RWPE2 (cell line): Measurements from ENCODE around the gene PPM1E.
A peak's percentile ranks its signal among the peaks of the same experiment; 100 is the strongest.

Experiments used
- ATAC-seq: fragments of 200-7000 bp; cut with Tn5 transposase; 3 replicates; pipeline ENCODE4 v1.9.1; 2021; ENCODE audit warnings: low read depth
- DNase-seq: peaks from one replicate; pipeline ENCODE4 v3.0.0-alpha.2; 2020; ENCODE audit warnings: low spot score
- H3K27ac ChIP-seq: fragments of 450-650 bp; 2 replicates; pipeline ENCODE4 v1.5.1; 2017; ENCODE audit warnings: mild to moderate bottlenecking; ENCODE audit not compliant: poor library complexity, severe bottlenecking
- H3K27me3 ChIP-seq: fragments of 250-450 bp; sonication (Bioruptor Pico); 2 replicates; pipeline ENCODE4 v1.5.1; 2021; ENCODE audit warnings: mild to moderate bottlenecking, moderate library complexity; ENCODE audit not compliant: insufficient read depth, poor library complexity, severe bottlenecking
- H3K36me3 ChIP-seq: fragments of 250-450 bp; sonication (Bioruptor Pico); 2 replicates; pipeline ENCODE4 v1.5.1; 2020; ENCODE audit warnings: low read depth, mild to moderate bottlenecking, moderate library complexity
- H3K4me1 ChIP-seq: fragments of 250-450 bp; sonication (Bioruptor Pico); 2 replicates; pipeline ENCODE4 v1.5.1; 2021; ENCODE audit warnings: mild to moderate bottlenecking, moderate library complexity; ENCODE audit not compliant: insufficient read depth, poor library complexity, severe bottlenecking
- H3K4me3 ChIP-seq: fragments of 250-450 bp; sonication (Bioruptor Pico); 2 replicates; pipeline ENCODE4 v1.5.1; 2021; ENCODE audit warnings: mild to moderate bottlenecking, moderate library complexity; ENCODE audit not compliant: severe bottlenecking
- H3K9me3 ChIP-seq: fragments of 250-450 bp; sonication (Bioruptor Pico); 2 replicates; pipeline ENCODE4 v1.5.1; 2021; ENCODE audit warnings: mild to moderate bottlenecking, moderate library complexity; ENCODE audit not compliant: severe bottlenecking
- CTCF ChIP-seq: fragments of 450-650 bp; IDR thresholded peaks from one replicate; pipeline ENCODE4 v1.5.1; 2017; ENCODE audit warnings: mild to moderate bottlenecking, moderate library complexity; ENCODE audit not compliant: poor library complexity, severe bottlenecking

Gene PPM1E

DNA sequence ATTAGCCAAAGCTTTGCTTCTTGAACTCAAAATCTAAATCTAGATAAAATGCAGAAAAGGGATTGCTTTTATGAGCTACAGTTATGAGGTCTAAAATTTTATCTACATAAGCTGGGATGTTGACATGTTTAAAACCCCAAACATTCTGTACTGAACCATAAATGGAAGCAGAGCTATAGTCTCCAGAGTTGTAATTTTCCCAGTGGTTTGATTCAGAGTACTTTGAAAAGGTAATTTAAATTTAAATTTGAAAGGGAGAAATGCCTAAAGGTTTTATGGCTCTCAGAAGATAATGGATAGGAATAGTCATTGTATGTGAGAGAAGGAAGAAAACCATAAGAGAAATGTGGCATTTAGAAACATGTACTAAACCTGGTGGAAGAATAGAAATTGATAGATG is 163.2 kb downstream of the PPM1E start:
- no peaks in the 10 kb centered on the region for H3K9me3 ChIP-seq
- TF ChIP-seq CTCF, result no peak
- H3K4me3 ChIP-seq, result no peak overlapping the region
- ATAC-seq (no peak), DNase-seq (no peak)
- H3K27ac ChIP-seq, result no peak overlapping the region
- peaks cover 6% of the 10 kb centered on the region for H3K27me3 ChIP-seq
- H3K4me1 ChIP-seq, result peaks cover 1% of the 10 kb centered on the region
- H3K36me3 ChIP-seq, result no peaks in the 10 kb centered on the region

DNA sequence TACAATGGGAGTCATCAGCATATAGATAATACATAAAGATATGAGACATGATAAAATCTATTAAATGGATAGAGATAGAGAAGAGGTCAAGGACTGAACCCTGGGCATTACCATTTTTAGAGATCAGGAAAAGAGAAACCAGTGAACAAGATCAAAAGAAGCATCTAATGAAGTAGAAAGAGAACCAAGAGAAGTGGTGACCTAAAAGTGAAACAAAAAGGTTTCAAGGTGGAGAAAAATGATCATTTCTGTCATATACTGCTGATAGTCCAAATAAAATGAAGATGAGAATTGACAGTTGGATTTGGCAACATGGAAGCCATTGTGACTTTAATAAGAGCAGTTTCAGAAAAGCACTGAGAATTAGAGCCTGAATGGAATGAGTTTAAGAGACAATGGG is 165.1 kb downstream of the PPM1E start:
- Histone ChIP-seq H3K4me3 (no peak overlapping the region), H3K27ac (no peak overlapping the region), H3K9me3 (no peaks in the 10 kb centered on the region), H3K27me3 (peaks cover 6% of the 10 kb centered on the region), H3K36me3 (no peaks in the 10 kb centered on the region), H3K4me1 (no peaks in the 10 kb centered on the region)
- no peak for TF ChIP-seq CTCF
- DNase-seq (no peak), ATAC-seq (no peak)

GRCh38 chr17:58932956-58933355 is 177.3 kb downstream of the PPM1E start:
- peak; percentile 40; the same call in 1 of the 3 replicates for ATAC-seq
- no peak for DNase-seq
- no peaks in the 10 kb centered on the region for H3K9me3 ChIP-seq
- H3K27ac ChIP-seq, result no peak overlapping the region
- no peak for TF ChIP-seq CTCF
- H3K27me3 ChIP-seq, result no peaks in the 10 kb centered on the region
- H3K4me3 ChIP-seq, result no peak overlapping the region
- no peaks in the 10 kb centered on the region for H3K4me1 ChIP-seq
- no peaks in the 10 kb centered on the region for H3K36me3 ChIP-seq

GRCh38 chr17:58936295-58936694 is 180.6 kb downstream of the PPM1E start:
- DNase-seq, result no peak
- no peak for ATAC-seq
- Histone ChIP-seq H3K9me3 (no peaks in the 10 kb centered on the region), H3K27me3 (no peaks in the 10 kb centered on the region), H3K27ac (no peak overlapping the region), H3K4me1 (no peaks in the 10 kb centered on the region), H3K36me3 (no peaks in the 10 kb centered on the region), H3K4me3 (no peak overlapping the region)
- no peak for TF ChIP-seq CTCF

- TF ChIP-seq CTCF, result no peak
- Histone ChIP-seq H3K27me3 (no peaks in the 10 kb centered on the region), H3K4me1 (no peaks in the 10 kb centered on the region), H3K4me3 (no peak overlapping the region), H3K27ac (no peak overlapping the region), H3K36me3 (no peaks in the 10 kb centered on the region), H3K9me3 (no peaks in the 10 kb centered on the region)
- DNase-seq (no peak), ATAC-seq (no peak)
These were observed 188.5 kb downstream of the PPM1E start for GRCh38 chr17:58944166-58944565.
